HepG2 (cell line): ENCODE results near the gene RPS6KL1. TPM values are rescaled to one million over a fixed set of nuclear protein-coding genes. Genes with fewer than 3 reads are reported as not detected.

Experiments
- ATAD3A ChIP-seq: sonication (generic); formaldehyde crosslinking; IDR thresholded peaks from 2 replicates; pipeline ENCODE4 v1.4.0; 2020; ENCODE audit warnings: missing genetic modification reagents
- FOXA3 ChIP-seq: IDR thresholded peaks from 2 replicates; pipeline ENCODE4 v1.6.1; 2016; ENCODE audit warnings: missing genetic modification reagents, missing compliant biosample characterization
- PAWR ChIP-seq: sonication (generic); formaldehyde crosslinking; IDR thresholded peaks from 2 replicates; pipeline ENCODE4 v1.4.0; 2020; ENCODE audit warnings: missing genetic modification reagents, mild to moderate bottlenecking, borderline replicate concordance
- PLRG1 ChIP-seq: fragments of 450-650 bp; conservative IDR thresholded peaks from 2 replicates; pipeline ENCODE4 v1.6.1; 2016
- RBM22 ChIP-seq: fragments of 200-400 bp; formaldehyde crosslinking; optimal IDR thresholded peaks from 2 replicates; pipeline ENCODE3; 2017; ENCODE audit warnings: mild to moderate bottlenecking, low read length, moderate library complexity
- ZBTB42 ChIP-seq: sonication (generic); formaldehyde crosslinking; IDR thresholded peaks from 2 replicates; pipeline ENCODE4 v1.5.0; 2020; ENCODE audit warnings: mild to moderate bottlenecking, missing genetic modification reagents
- ZFAT ChIP-seq: sonication (generic); formaldehyde crosslinking; conservative IDR thresholded peaks from 2 replicates; pipeline ENCODE4 v1.8.1; 2023; ENCODE audit warnings: missing genetic modification reagents, inconsistent platforms
- ZNF44 ChIP-seq: sonication (generic); formaldehyde crosslinking; IDR thresholded peaks from 2 replicates; pipeline ENCODE4 v1.5.1; 2020; ENCODE audit warnings: mild to moderate bottlenecking, missing genetic modification reagents
- ZNF598 ChIP-seq: sonication (generic); formaldehyde crosslinking; IDR thresholded peaks from 2 replicates; pipeline ENCODE4 v1.5.1; 2020; ENCODE audit warnings: mild to moderate bottlenecking, missing genetic modification reagents, borderline replicate concordance
- polyA plus RNA-seq, 8 experiments: library from polyadenylated mRNA; depleted of rRNA in 3 of 8; stranded (reverse) in 7 of 8; unstranded in 1 of 8; fragments of >200 nt; fragmentation: Illumina TruSeq in 4 of 8; extraction: Trizol in 4 of 8; gene quantifications; 2 replicates each; pipeline versions ENCODE4 v1.2.1 to v1.2.3, GENCODE V29; 2011 to 2016; ENCODE audit warnings: low read depth in 4 of 8, missing spikeins in 1 of 8, mixed read lengths in 1 of 8; ENCODE audit not compliant: insufficient read depth in 1 of 8
- total RNA-seq, 5 experiments: library from RNA; depleted of rRNA; stranded (reverse); fragments of >200 nt; fragmentation: Illumina TruSeq; extraction: Trizol; gene quantifications; 2 replicates each; pipeline ENCODE4 v1.2.3, GENCODE V29; 2016; ENCODE audit warnings: low read depth in 1 of 5
- TF ChIP-seq, protein P1 (sequence below), 2 experiments: sonication (generic) in 1 of 2; formaldehyde crosslinking in 1 of 2; IDR thresholded peaks; 2 replicates each; pipeline versions ENCODE4 v1.6.1 to v1.9.0; 2014 to 2022; ENCODE audit warnings: antibody characterized with exemption in 1 of 2, borderline replicate concordance in 1 of 2, inconsistent platforms in 1 of 2, low read depth in 1 of 2, missing genetic modification reagents in 1 of 2
- TF ChIP-seq, protein P2 (sequence below), 2 experiments: sonication (generic) in 1 of 2; formaldehyde crosslinking in 1 of 2; IDR thresholded peaks; 2 replicates each; pipeline versions ENCODE4 v1.5.1 to v1.6.1; 2011 to 2020; ENCODE audit warnings: borderline replicate concordance in 1 of 2, low read depth in 1 of 2, low read length in 1 of 2, mild to moderate bottlenecking in 1 of 2, missing genetic modification reagents in 1 of 2, moderate library complexity in 1 of 2
- TF ChIP-seq, protein P3 (sequence below): IDR thresholded peaks from 2 replicates; pipeline ENCODE4 v1.6.1; 2016; ENCODE audit warnings: missing compliant biosample characterization, missing genetic modification reagents, borderline replicate concordance
- TF ChIP-seq, protein P4 (sequence below): sonication (generic); formaldehyde crosslinking; IDR thresholded peaks from 2 replicates; pipeline ENCODE4 v1.8.0; 2022; ENCODE audit warnings: mild to moderate bottlenecking, missing genetic modification reagents, moderate library complexity
- TF ChIP-seq, protein P5 (sequence below): sonication (generic); formaldehyde crosslinking; conservative IDR thresholded peaks from 2 replicates; pipeline ENCODE4 v1.4.0; 2020; ENCODE audit warnings: mild to moderate bottlenecking, missing genetic modification reagents, moderate library complexity

Gene RPS6KL1
- total and polyA plus RNA-seq, 2 of the 13 experiments (the other 11 are each of a cell fraction or from before 2014, with no cell fraction given): 6.5 to 11.5 TPM

DNA sequence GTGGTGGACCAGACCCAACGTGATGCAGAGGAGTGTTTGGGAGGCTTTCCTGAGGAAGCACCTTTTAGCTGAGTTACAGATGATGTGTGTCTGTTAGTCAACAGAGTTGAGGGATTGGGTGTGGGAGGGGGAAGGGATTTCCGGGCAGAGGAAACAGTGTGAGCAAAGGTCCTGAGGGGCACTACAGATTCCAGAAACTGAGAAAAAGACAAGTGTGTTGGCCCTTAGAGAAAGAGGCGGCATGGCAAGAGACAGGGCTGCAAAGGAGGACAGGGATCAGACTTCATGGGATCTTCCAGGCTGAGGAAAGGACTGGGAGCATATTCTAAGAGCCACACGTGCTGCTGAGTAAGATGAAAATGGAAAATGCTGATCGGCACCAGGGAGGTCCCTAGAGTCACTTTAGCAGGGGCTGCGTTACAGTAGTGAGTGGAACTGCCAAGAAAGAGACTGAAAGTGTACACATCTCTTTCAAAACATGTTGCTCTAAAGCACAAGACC lies 9.4 kb upstream of the RPS6KL1 start (continued):
- TF ChIP-seq, protein P1, sequence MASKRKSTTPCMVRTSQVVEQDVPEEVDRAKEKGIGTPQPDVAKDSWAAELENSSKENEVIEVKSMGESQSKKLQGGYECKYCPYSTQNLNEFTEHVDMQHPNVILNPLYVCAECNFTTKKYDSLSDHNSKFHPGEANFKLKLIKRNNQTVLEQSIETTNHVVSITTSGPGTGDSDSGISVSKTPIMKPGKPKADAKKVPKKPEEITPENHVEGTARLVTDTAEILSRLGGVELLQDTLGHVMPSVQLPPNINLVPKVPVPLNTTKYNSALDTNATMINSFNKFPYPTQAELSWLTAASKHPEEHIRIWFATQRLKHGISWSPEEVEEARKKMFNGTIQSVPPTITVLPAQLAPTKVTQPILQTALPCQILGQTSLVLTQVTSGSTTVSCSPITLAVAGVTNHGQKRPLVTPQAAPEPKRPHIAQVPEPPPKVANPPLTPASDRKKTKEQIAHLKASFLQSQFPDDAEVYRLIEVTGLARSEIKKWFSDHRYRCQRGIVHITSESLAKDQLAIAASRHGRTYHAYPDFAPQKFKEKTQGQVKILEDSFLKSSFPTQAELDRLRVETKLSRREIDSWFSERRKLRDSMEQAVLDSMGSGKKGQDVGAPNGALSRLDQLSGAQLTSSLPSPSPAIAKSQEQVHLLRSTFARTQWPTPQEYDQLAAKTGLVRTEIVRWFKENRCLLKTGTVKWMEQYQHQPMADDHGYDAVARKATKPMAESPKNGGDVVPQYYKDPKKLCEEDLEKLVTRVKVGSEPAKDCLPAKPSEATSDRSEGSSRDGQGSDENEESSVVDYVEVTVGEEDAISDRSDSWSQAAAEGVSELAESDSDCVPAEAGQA (IDR thresholded peaks at IDR 0.05; ENCODE audit: low read depth): no peak
- TF ChIP-seq, protein P1 (CRISPR knock-in tag; IDR thresholded peaks at IDR 0.05; ENCODE audit: borderline replicate concordance): no peak
- no peak for TF ChIP-seq ZBTB42 (CRISPR knock-in tag)
- TF ChIP-seq FOXA3 (CRISPR knock-in tag): peak; percentile 26; the same call in 1 of the 2 replicates
- TF ChIP-seq, protein P2, sequence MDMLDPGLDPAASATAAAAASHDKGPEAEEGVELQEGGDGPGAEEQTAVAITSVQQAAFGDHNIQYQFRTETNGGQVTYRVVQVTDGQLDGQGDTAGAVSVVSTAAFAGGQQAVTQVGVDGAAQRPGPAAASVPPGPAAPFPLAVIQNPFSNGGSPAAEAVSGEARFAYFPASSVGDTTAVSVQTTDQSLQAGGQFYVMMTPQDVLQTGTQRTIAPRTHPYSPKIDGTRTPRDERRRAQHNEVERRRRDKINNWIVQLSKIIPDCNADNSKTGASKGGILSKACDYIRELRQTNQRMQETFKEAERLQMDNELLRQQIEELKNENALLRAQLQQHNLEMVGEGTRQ (IDR thresholded peaks at IDR 0.05; ENCODE audit: low read depth, low read length): no peak
- TF ChIP-seq, protein P2 (CRISPR knock-in tag; IDR thresholded peaks at IDR 0.05; ENCODE audit: borderline replicate concordance): no peak
- TF ChIP-seq, protein P3, sequence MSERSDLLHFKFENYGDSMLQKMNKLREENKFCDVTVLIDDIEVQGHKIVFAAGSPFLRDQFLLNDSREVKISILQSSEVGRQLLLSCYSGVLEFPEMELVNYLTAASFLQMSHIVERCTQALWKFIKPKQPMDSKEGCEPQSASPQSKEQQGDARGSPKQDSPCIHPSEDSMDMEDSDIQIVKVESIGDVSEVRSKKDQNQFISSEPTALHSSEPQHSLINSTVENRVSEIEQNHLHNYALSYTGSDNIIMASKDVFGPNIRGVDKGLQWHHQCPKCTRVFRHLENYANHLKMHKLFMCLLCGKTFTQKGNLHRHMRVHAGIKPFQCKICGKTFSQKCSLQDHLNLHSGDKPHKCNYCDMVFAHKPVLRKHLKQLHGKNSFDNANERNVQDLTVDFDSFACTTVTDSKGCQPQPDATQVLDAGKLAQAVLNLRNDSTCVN (CRISPR knock-in tag): no peak
- no peak for TF ChIP-seq PAWR
- TF ChIP-seq ZFAT (CRISPR knock-in tag): no peak
- TF ChIP-seq, protein P4, sequence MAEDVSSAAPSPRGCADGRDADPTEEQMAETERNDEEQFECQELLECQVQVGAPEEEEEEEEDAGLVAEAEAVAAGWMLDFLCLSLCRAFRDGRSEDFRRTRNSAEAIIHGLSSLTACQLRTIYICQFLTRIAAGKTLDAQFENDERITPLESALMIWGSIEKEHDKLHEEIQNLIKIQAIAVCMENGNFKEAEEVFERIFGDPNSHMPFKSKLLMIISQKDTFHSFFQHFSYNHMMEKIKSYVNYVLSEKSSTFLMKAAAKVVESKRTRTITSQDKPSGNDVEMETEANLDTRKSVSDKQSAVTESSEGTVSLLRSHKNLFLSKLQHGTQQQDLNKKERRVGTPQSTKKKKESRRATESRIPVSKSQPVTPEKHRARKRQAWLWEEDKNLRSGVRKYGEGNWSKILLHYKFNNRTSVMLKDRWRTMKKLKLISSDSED (CRISPR knock-in tag): no peak
- no peak for TF ChIP-seq ATAD3A (CRISPR knock-in tag)
- TF ChIP-seq ZNF598: no peak
- no peak for TF ChIP-seq PLRG1
- TF ChIP-seq RBM22: no peak
- TF ChIP-seq, protein P5, sequence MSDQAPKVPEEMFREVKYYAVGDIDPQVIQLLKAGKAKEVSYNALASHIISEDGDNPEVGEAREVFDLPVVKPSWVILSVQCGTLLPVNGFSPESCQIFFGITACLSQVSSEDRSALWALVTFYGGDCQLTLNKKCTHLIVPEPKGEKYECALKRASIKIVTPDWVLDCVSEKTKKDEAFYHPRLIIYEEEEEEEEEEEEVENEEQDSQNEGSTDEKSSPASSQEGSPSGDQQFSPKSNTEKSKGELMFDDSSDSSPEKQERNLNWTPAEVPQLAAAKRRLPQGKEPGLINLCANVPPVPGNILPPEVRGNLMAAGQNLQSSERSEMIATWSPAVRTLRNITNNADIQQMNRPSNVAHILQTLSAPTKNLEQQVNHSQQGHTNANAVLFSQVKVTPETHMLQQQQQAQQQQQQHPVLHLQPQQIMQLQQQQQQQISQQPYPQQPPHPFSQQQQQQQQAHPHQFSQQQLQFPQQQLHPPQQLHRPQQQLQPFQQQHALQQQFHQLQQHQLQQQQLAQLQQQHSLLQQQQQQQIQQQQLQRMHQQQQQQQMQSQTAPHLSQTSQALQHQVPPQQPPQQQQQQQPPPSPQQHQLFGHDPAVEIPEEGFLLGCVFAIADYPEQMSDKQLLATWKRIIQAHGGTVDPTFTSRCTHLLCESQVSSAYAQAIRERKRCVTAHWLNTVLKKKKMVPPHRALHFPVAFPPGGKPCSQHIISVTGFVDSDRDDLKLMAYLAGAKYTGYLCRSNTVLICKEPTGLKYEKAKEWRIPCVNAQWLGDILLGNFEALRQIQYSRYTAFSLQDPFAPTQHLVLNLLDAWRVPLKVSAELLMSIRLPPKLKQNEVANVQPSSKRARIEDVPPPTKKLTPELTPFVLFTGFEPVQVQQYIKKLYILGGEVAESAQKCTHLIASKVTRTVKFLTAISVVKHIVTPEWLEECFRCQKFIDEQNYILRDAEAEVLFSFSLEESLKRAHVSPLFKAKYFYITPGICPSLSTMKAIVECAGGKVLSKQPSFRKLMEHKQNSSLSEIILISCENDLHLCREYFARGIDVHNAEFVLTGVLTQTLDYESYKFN: peak; percentile 75
- no peak for TF ChIP-seq ZNF44 (CRISPR knock-in tag)
